Measurements from ENCODE around the gene TTC34. TPM values are rescaled to one million over a fixed set of nuclear protein-coding genes. Genes with fewer than 3 reads are reported as not detected.

Gene TTC34
- polyA plus RNA-seq, 1 donor (not counting 4 experiments of a cell fraction or from before 2014, with no cell fraction given): 0.04 TPM

DNA sequence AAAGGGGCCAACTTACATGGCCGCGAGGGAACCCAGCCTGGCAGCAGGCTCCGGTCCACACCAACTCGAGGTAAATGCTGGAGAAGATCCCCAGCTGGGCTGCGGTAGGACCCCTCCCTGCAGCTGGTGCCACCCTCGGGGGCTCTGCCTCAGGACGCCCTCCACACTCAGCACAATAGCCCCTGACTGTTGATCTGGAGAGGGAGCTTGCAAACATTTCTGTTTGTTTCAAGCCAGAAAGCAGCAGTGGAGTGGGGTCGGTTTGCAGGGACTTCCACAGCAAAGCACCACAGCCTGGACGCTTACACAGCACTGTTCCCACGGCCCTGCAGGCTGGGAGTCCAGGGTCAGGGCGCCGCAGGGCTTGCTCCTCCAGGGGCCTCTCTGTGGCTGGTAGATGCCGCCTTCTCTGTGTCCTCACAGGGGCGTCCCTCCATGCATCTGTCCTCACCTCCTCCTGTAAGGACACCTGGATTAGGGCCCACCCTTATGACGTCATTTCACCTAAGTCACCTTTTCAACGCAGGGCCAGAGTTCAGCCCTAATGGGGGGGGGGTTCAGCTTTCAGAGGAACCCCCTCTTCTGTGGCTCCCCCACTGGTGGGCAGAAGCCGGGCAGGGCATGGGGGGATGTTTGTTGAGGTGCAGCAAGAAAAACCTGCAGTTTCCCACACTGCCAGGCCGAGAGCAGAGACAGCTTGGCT is 24.1 kb upstream of the TTC34 start:
- no peaks in the 10 kb centered on the region for H3K9me1 ChIP-seq (ENCODE audit: control insufficient read depth, extremely low read depth, insufficient read depth, low read length)
- H3K4me3 ChIP-seq (ENCODE audit: control insufficient read depth in 2 of 3, extremely low read depth in 1 of 3, insufficient read depth in 2 of 3, low read depth in 1 of 3, low read length in 3 of 3): no peak overlapping the region
- peaks cover 7% of the 10 kb centered on the region for H3K9me3 ChIP-seq (ENCODE audit: control insufficient read depth, low read depth, low read length)
- FAIRE-seq (no peak), DNase-seq (ENCODE audit: low read depth, low spot score) (no peak)
- H3K27ac ChIP-seq (ENCODE audit: control insufficient read depth, insufficient read depth, low read length): no peak overlapping the region
- H3K79me2 ChIP-seq (ENCODE audit: control insufficient read depth, insufficient read depth, low read length): no peaks in the 10 kb centered on the region
- no peak overlapping the region for H2AFZ ChIP-seq (ENCODE audit: control insufficient read depth, low read length)
- H3K36me3 ChIP-seq (ENCODE audit: control insufficient read depth in 2 of 2, extremely low read depth in 1 of 2, insufficient read depth in 2 of 2, low read length in 2 of 2): no peaks in the 10 kb centered on the region
- dilution Hi-C loops (cut with MboI; ENCODE audit: extremely low pct_ligation_motif_present, low sequenced_read_pairs): no loop called here
- H3K27me3 ChIP-seq (ENCODE audit: control insufficient read depth, extremely low read depth, insufficient read depth, low read length): no peaks in the 10 kb centered on the region
- H3K4me1 ChIP-seq (ENCODE audit: control insufficient read depth, extremely low read depth, insufficient read depth, low read length): no peaks in the 10 kb centered on the region
- TF ChIP-seq EZH2 (IDR thresholded peaks at IDR 0.05; ENCODE audit: low read length): no peak
- TF ChIP-seq, protein P1, sequence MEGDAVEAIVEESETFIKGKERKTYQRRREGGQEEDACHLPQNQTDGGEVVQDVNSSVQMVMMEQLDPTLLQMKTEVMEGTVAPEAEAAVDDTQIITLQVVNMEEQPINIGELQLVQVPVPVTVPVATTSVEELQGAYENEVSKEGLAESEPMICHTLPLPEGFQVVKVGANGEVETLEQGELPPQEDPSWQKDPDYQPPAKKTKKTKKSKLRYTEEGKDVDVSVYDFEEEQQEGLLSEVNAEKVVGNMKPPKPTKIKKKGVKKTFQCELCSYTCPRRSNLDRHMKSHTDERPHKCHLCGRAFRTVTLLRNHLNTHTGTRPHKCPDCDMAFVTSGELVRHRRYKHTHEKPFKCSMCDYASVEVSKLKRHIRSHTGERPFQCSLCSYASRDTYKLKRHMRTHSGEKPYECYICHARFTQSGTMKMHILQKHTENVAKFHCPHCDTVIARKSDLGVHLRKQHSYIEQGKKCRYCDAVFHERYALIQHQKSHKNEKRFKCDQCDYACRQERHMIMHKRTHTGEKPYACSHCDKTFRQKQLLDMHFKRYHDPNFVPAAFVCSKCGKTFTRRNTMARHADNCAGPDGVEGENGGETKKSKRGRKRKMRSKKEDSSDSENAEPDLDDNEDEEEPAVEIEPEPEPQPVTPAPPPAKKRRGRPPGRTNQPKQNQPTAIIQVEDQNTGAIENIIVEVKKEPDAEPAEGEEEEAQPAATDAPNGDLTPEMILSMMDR (optimal IDR thresholded peaks at IDR 0.05 in 1 of 3, IDR thresholded peaks at IDR 0.05 in 1 of 3, conservative IDR thresholded peaks at IDR 0.05 in 1 of 3; ENCODE audit: extremely low read depth in 1 of 3, insufficient read depth in 2 of 3, low read length in 3 of 3): no peak
- H3K4me2 ChIP-seq (ENCODE audit: control insufficient read depth, extremely low read depth, insufficient read depth, low read depth, low read length): no peak overlapping the region
- H4K20me1 ChIP-seq (ENCODE audit: control insufficient read depth, extremely low read depth, insufficient read depth, low read length): no peaks in the 10 kb centered on the region
- no peak overlapping the region for H3K9ac ChIP-seq (ENCODE audit: control insufficient read depth, extremely low read depth, insufficient read depth, low read length)

GRCh38 chr1:2824999-2825398 is 23.5 kb upstream of the TTC34 start:
- TF ChIP-seq, protein P1 (optimal IDR thresholded peaks at IDR 0.05 in 1 of 3, IDR thresholded peaks at IDR 0.05 in 1 of 3, conservative IDR thresholded peaks at IDR 0.05 in 1 of 3; ENCODE audit: extremely low read depth in 1 of 3, insufficient read depth in 2 of 3, low read length in 3 of 3): no peak
- no peak for TF ChIP-seq EZH2 (IDR thresholded peaks at IDR 0.05; ENCODE audit: low read length)
- no peaks in the 10 kb centered on the region for H3K36me3 ChIP-seq (ENCODE audit: control insufficient read depth in 2 of 2, extremely low read depth in 1 of 2, insufficient read depth in 2 of 2, low read length in 2 of 2)
- H3K9me1 ChIP-seq (ENCODE audit: control insufficient read depth, extremely low read depth, insufficient read depth, low read length): no peaks in the 10 kb centered on the region
- DNase-seq (ENCODE audit: low read depth, low spot score) (no peak), FAIRE-seq (no peak)
- no peaks in the 10 kb centered on the region for H3K27me3 ChIP-seq (ENCODE audit: control insufficient read depth, extremely low read depth, insufficient read depth, low read length)
- H3K9me3 ChIP-seq (ENCODE audit: control insufficient read depth, low read depth, low read length): peaks cover 7% of the 10 kb centered on the region
- H3K79me2 ChIP-seq (ENCODE audit: control insufficient read depth, insufficient read depth, low read length): no peaks in the 10 kb centered on the region
- no peak overlapping the region for H3K4me3 ChIP-seq (ENCODE audit: control insufficient read depth in 2 of 3, extremely low read depth in 1 of 3, insufficient read depth in 2 of 3, low read depth in 1 of 3, low read length in 3 of 3)
- H3K9ac ChIP-seq (ENCODE audit: control insufficient read depth, extremely low read depth, insufficient read depth, low read length): no peak overlapping the region
- H2AFZ ChIP-seq (ENCODE audit: control insufficient read depth, low read length): no peak overlapping the region
- H3K4me1 ChIP-seq (ENCODE audit: control insufficient read depth, extremely low read depth, insufficient read depth, low read length): no peaks in the 10 kb centered on the region
- H3K27ac ChIP-seq (ENCODE audit: control insufficient read depth, insufficient read depth, low read length): no peak overlapping the region
- H4K20me1 ChIP-seq (ENCODE audit: control insufficient read depth, extremely low read depth, insufficient read depth, low read length): no peaks in the 10 kb centered on the region
- H3K4me2 ChIP-seq (ENCODE audit: control insufficient read depth, extremely low read depth, insufficient read depth, low read depth, low read length): no peak overlapping the region
- dilution Hi-C loops (cut with MboI; ENCODE audit: extremely low pct_ligation_motif_present, low sequenced_read_pairs): no loop called here
